GM18870 (cell line): ENCODE measurements around the gene SLC35B1.

ENCODE experiments used
- ATAC-seq: cut with Tn5 transposase; IDR thresholded peaks from one replicate; pipeline ENCODE4 v1.9.1; 2021; ENCODE audit warnings: moderate library complexity; ENCODE audit not compliant: unreplicated experiment

The SLC35B1 gene

GRCh38 chr17:49700960-49701359 is 6.8 kb downstream of the SLC35B1 start:
- no peak for ATAC-seq

- no peak for ATAC-seq
Measured at GRCh38 chr17:49699966-49700575, 7.7 kb downstream of the SLC35B1 start.

DNA sequence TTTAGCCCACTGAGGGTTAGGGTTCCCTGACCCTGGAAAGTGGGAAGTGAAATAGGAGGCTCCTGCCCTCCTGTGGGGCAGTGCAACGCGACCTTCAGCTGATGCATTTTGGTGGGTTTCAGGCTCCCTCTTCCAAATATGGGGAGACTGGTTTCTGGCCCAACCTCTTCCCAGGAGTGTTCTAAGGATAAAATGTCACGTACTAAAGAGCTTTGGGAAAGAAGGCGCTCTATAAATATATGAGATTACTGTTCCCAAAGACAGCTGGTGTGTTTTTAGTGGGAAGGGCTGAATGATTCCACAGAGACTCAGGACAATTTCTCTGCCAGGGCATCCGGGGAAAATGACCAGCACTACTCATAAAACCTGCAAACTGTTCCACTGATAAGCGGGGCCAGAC is 9.8 kb downstream of the SLC35B1 start:
- no peak for ATAC-seq

DNA sequence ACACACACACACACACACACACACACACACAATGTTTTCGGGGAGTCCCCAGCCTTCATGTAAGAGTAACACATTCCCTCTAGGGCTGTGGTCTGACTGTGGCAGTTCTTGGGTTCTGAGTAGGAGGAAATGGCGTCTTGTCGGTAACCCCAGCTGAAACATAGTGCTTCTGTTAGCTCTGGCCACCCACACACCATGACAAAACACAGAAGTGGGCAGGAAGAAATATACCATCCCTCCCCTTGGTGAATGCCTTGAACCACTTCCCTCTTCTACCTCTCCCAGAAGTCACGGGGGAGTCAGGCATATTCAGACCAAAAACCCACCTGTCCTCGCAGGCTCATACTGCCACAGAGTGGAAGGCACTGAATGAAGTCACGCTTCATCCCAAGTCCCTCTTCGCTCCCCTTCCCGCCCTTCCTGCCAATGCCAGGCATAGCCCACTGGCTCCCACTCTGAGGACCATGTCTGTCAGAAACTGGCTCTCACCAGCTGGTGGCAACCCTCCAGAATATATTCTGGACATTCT is 11.5 kb downstream of the SLC35B1 start:
- no peak for ATAC-seq

DNA sequence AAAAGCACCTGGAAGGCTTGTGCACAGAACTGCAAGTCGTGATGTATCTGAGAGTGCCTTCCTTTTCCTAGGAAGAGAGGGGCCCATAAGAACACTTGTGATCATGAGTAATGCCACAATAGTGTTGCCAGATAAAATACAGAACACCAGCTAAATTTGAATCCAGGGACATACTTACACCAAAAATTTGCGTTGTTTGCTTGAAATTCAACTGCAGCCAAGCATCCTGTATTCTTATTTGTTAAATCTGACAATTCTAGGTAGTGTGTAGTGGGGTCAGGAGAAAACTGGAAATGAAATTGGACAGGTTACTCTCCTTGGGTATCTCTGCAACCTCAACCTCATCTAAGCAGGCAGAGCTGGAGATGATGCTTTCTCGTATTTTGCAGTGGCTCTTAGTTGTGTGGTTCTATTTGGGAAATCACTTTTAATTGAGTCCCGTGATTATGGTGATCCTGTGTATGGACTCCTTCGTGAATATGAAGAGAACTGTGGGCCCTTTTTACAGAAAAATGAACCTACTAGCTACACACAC is 12.0 kb downstream of the SLC35B1 start:
- ATAC-seq, result no peak

DNA sequence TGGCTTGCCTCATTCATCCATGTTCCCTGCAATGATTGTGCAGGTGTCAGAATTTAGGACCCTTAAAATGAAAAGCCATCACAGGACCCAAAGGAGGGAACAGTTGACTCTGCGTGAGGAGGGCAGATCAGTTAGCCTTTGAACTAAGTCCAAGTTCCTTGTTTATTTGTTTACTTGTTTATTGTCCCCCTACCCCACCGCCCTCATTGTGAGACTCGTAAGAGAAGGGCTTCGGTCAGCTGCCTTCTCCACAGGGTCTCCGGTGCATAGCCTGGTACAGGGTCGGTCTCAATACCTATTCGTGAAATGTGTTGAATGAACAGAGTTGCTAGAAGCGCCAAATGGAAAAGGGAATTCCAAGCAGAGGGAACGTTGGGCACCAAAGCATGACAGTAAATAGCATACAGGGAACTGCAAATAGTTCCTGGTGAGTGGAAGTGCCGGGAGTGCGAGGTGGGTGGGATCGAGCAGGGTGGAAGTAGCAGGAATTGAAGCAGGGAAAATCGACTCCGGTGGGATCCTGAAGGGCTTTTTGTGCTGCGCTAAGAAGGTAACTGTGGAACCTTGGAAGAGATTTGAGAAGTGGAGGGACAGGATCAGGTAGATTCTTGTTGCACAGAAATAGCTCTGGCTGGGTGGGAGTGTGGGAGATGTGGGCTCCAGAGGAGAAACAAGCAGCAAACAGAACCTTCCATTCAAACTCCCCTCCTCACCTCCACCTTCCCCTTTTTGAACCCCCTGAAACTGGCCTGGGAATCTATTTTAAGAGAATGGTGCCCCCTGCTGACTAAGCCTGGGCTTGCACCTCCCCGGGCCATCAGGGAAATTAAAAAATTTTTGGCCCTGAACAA is 12.7 kb downstream of the SLC35B1 start:
- ATAC-seq, result no peak

DNA sequence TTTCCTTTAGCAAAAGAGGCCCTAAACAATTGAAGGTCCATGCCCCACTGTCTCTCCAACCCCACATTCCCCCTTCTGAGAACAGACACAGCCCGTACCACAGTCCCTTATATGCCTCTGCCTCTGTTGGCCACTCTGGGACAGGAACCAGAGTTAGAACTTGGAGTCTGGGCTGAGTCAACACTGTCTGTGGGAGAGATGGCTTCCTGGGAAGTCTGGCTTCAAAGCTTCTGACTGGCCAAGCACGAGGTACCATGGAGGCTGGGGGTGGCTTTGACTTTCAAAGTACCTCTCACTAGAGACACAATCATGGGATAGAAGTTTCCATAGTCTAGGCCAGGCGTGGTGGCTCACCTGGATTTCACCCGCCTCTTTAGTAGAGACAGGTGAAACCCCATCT is 15.0 kb downstream of the SLC35B1 start:
- ATAC-seq, result no peak

GRCh38 chr17:49691677-49692191 is 16.0 kb downstream of the SLC35B1 start:
- no peak for ATAC-seq

GRCh38 chr17:49691086-49691676 is 16.6 kb downstream of the SLC35B1 start:
- ATAC-seq, result no peak

DNA sequence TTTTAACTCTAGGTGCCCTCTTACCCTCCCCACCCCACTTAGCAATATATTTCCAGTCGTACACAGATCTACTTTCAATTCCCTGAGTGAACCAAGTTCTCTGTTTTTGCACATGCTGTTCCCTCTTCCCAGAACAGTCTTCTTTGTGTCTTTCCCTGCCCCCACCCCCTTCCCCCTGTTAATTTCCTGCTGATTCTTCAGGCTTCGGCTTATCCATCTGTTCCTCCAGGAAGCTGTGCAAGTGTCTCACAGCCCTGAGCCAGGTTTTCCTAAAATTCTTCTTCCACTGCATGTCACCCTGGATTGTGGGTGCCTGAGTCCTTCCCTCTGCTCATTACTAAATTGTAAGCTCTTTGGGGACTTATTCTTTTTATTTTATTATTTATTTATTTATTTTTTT is 17.5 kb downstream of the SLC35B1 start:
- ATAC-seq, result no peak

DNA sequence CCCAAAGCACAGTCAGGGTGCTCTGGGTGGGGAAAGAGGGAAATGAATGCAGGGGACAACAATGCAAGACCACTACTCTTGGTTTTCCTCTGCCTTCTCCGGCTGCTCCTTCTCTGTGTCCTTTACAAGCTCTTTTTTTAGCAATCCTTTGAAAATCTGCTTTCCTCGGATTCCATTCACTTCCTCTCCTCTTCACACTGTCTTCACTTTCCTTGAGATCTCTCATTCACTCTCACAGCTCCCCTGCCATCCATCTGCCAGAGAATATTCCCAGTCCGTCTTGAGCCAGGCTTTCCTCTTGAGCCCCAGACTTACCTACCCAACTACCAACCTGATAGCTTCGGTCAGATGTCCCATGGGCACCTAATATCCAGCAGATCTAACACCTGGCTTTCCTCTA is 18.9 kb downstream of the SLC35B1 start:
- ATAC-seq, result no peak

DNA sequence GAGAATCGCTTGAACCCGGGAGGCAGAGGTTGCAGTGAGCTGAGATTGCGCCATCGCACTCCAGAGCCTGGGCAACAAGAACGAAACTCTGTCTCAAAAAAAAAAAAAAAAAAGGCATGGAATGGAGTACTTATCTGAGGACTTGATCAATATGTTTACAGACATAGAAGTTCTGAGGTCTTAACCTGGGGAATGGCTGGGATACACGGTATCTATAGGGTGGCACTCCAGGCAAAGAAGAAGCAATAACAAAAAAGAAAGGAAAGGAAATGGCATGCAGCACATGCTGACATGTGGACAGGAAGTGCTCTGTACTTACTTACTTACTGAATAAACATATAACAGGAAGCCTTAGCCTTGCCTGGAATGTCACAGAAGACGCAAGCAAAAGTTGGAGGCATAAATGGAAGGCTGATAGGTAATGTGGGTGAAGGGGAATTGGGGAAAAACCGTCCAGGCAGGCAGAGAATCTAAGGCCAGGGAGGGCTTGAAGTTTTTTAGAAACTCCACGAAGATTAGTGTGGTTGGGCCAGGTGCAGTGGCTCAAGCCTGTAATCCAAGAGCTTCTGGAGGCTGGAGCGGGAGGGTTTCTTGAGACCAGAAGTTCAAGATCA is 19.8 kb downstream of the SLC35B1 start:
- ATAC-seq, result no peak

- ATAC-seq, result no peak
Measured at GRCh38 chr17:49681106-49681979, 26.4 kb downstream of the SLC35B1 start.

DNA sequence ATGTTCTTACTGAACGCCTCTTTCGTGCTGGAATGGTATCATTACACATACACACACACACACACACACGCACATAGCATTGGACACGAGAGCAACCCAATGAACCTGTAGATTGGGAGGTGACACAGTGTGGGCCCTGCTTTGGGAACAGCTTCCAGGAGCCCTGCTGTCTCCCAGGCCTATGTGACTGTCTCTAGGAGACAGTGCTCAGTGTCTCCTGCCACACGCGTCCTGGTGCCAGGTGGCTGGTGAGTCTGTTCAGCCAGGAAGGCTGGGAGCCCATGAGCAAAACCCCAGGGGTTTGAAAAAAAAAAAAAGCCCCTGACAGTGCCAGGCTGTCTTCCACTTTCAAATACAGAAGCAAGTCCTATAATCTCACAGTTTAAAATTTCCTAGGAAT is 27.4 kb downstream of the SLC35B1 start:
- ATAC-seq, result no peak

DNA sequence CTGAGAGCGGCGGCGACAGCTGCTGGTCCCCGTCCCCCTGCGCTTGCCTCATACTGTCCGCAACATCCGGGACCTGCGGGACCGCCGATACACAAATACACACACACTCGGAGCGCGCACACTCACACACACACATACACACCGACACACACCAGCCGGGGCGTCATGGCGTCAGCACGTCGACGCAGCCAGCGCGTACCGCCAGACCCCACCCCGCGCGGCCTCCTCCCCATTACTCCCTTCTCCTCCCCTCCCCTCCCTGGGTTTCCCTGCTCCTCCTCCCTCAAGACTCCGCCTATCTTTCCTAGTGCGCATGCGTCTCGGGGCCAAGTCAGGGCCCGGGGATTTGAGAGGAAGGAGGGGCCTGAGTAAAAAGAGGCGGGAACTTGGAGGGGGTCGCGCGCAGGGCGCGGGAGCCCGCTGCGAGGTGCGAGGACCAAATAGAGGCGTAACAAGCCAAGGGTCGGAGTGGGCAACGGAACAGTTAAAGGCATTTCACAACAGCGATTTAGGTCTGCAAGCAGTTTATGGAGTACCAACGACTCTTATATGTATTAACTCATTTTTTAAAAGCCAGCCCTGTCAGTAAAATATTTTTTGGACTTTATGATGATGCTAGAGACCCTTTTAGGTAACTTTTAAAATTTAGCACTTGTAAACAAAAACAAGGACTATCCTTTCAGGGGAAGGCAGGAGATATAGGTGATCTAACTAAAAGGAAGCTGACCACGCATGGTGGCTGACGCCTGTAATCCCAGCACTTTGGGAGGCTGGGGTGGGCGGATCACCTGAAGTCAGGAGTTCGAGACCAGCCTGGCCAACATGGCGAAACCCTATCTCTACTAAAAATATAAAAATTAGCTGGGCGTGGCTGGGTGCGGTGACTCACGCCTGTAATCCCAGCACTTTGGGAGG is 29.6 kb downstream of the SLC35B1 start, which contains the start of gene SPOP:
SPOP (minus strand) TSS at position 165 of the 915 bp plus-strand sequence. CDS start 55,287 bp downstream, outside the sequence.
- ATAC-seq, result peak; percentile 52

GRCh38 chr17:49677134-49677932 is 30.4 kb downstream of the SLC35B1 start:
- peak; percentile 34 for ATAC-seq

GRCh38 chr17:49676276-49676868 is 31.4 kb downstream of the SLC35B1 start:
- peak; percentile 66 for ATAC-seq

DNA sequence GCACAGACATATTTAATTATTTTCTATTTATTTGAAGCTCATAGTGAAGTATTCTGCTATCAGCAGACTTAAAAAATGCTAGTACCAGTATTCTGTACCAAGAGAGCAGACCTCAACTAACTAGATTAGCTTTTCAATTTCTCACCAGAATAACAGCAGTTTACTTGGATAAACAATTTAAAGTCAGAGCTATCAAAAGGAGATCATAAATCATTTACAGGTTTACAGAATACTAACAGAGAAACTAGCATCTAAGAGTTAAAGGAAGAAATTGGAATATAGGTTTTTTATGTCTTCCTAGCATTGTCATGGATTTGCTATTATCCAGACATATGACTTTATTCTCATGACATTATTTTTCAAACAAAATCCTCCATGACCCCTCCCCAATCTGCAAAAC is 33.3 kb downstream of the SLC35B1 start:
- no peak for ATAC-seq
